Thoracic aorta (tissue), 2 donors: Measurements from ENCODE around the gene KNDC1. TPM values are rescaled to one million over a fixed set of nuclear protein-coding genes. Genes with fewer than 3 reads are reported as not detected.
A peak's percentile ranks its signal among the peaks of the same experiment; 100 is the strongest.

Source experiments
- ATAC-seq: fragments of 150-250 bp; one replicate; pipeline ENCODE4 v1.8.0; 2017; ENCODE audit warnings: low read depth; ENCODE audit not compliant: insufficient number of reproducible peaks, low FRiP score
- DNase-seq: peaks from one replicate; pipeline ENCODE4 v3.0.0-alpha.2; 2020; ENCODE audit warnings: low spot score
- H3K27ac ChIP-seq, 2 donors: fragments of 200-600 bp; sonication (generic); 1 replicate in 1 of 2; 2 replicates in 1 of 2; pipeline ENCODE4 v1.5.1; 2016; ENCODE audit warnings: mild to moderate bottlenecking in 2 of 2, moderate library complexity in 2 of 2
- H3K27me3 ChIP-seq: fragments of 200-600 bp; sonication (generic); replicated peaks from 2 replicates; pipeline ENCODE4 v1.6.0; 2016; ENCODE audit warnings: mild to moderate bottlenecking; ENCODE audit not compliant: insufficient read depth
- H3K36me3 ChIP-seq: fragments of 200-600 bp; sonication (generic); one replicate; pipeline ENCODE4 v1.5.1; 2016
- H3K4me1 ChIP-seq, 2 donors: fragments of 200-600 bp; sonication (generic); 1 replicate in 1 of 2; 2 replicates in 1 of 2; pipeline versions ENCODE4 v1.5.1 to v1.6.0; 2016; ENCODE audit warnings: low read depth in 2 of 2, mild to moderate bottlenecking in 1 of 2; ENCODE audit not compliant: control insufficient read depth in 1 of 2
- H3K4me3 ChIP-seq: fragments of 200-600 bp; sonication (generic); 2 replicates; pipeline ENCODE4 v1.5.1; 2016; ENCODE audit warnings: mild to moderate bottlenecking
- H3K9me3 ChIP-seq: fragments of 200-600 bp; sonication (generic); 2 replicates; pipeline ENCODE4 v1.5.1; 2016
- CTCF ChIP-seq: fragments of 200-600 bp; sonication (generic); IDR thresholded peaks from one replicate; pipeline ENCODE4 v1.5.1; 2019; ENCODE audit warnings: antibody characterized with exemption
- total RNA-seq, 2 donors: library from RNA; depleted of rRNA; stranded (reverse); fragments of >200 nt; gene quantifications; one replicate each; pipeline versions ENCODE4 v1.1.0 to v1.2.3, GENCODE V29; 2016

The KNDC1 gene
- total RNA-seq, 2 donors from 2014 or later = 0.14 to 0.95 TPM

GRCh38 chr10:133229265-133230043 is 69.4 kb downstream of the KNDC1 start:
- Histone ChIP-seq H3K4me1 (no peaks in the 10 kb centered on the region), H3K27ac (no peak overlapping the region), H3K4me3 (no peak overlapping the region), H3K27me3 (no peaks in the 10 kb centered on the region), H3K9me3 (no peaks in the 10 kb centered on the region), H3K36me3 (no peaks in the 10 kb centered on the region)
- TF ChIP-seq CTCF = no peak
- DNase-seq (no peak), ATAC-seq (no peak)

GRCh38 chr10:133230044-133230361 is 70.0 kb downstream of the KNDC1 start, which contains the start of gene UTF1:
Gene UTF1 (plus strand): TSS chr10:133230217. CDS start chr10:133230289, 72 bp downstream.
- H3K27ac ChIP-seq = no peak within 1 kb of the TSS
- DNase-seq = no peak
- no peak for TF ChIP-seq CTCF
- H3K36me3 ChIP-seq = no peaks in the 10 kb centered on the region
- H3K9me3 ChIP-seq = no peaks in the 10 kb centered on the region
- peak within 1 kb of the TSS; percentile 49 for H3K4me3 ChIP-seq
- H3K4me1 ChIP-seq = no peaks in the 10 kb centered on the region
- no peak for ATAC-seq
- H3K27me3 ChIP-seq = no peaks in the 10 kb centered on the region

GRCh38 chr10:133230387-133231195 is 70.6 kb downstream of the KNDC1 start:
- no peak overlapping the region for H3K27ac ChIP-seq
- H3K9me3 ChIP-seq = no peaks in the 10 kb centered on the region
- DNase-seq (no peak), ATAC-seq (no peak)
- peak overlapping the region; percentile 49 for H3K4me3 ChIP-seq
- H3K36me3 ChIP-seq = no peaks in the 10 kb centered on the region
- no peaks in the 10 kb centered on the region for H3K4me1 ChIP-seq
- no peak for TF ChIP-seq CTCF
- no peaks in the 10 kb centered on the region for H3K27me3 ChIP-seq

- H3K27me3 ChIP-seq = no peaks in the 10 kb centered on the region
- no peak for TF ChIP-seq CTCF
- H3K4me1 ChIP-seq = peaks cover 0 to under 1% of the 10 kb centered on the region in 2 donors
- H3K27ac ChIP-seq = no peak overlapping the region
- H3K4me3 ChIP-seq = no peak overlapping the region
- no peak for ATAC-seq
- H3K9me3 ChIP-seq = no peaks in the 10 kb centered on the region
- DNase-seq = no peak
- no peaks in the 10 kb centered on the region for H3K36me3 ChIP-seq
Observed at GRCh38 chr10:133231244-133231945, 71.4 kb downstream of the KNDC1 start.
